Keratinocyte (primary cell): Measurements from ENCODE around the gene SLC36A3. TPM values are rescaled to one million over a fixed set of nuclear protein-coding genes. Genes with fewer than 3 reads are reported as not detected.

ENCODE experiments used
- DNase-seq: peaks from one replicate; pipeline ENCODE4 v3.0.0-alpha.2; 2011; ENCODE audit warnings: low read depth, missing footprints, low spot score
- FAIRE-seq: peaks from 2 replicates; lab custom pipeline; 2011; peaks lifted over from hg19 to GRCh38; lab: Jason Lieb, UNC
- H2AFZ ChIP-seq: 2 replicates; pipeline ENCODE4 v1.6.0; 2012; ENCODE audit warnings: low read length, control low read depth, inconsistent platforms; ENCODE audit not compliant: control insufficient read depth
- H3K27ac ChIP-seq: 2 replicates; pipeline ENCODE4 v1.5.1; 2011; ENCODE audit warnings: low read length; ENCODE audit not compliant: control insufficient read depth, insufficient read depth
- H3K27me3 ChIP-seq: 3 replicates; pipeline ENCODE4 v1.6.0; 2011; ENCODE audit warnings: low read length; ENCODE audit not compliant: control insufficient read depth, insufficient read depth; ENCODE audit errors: extremely low read depth
- H3K36me3 ChIP-seq, 2 experiments: 2 replicates in 1 of 2; 3 replicates in 1 of 2; pipeline ENCODE4 v1.5.1; 2011; ENCODE audit warnings: low read length in 2 of 2, mild to moderate bottlenecking in 1 of 2; ENCODE audit not compliant: control insufficient read depth in 2 of 2, insufficient read depth in 2 of 2; ENCODE audit errors: extremely low read depth in 1 of 2
- H3K4me1 ChIP-seq: 3 replicates; pipeline ENCODE4 v1.5.1; 2011; ENCODE audit warnings: low read length; ENCODE audit not compliant: control insufficient read depth, insufficient read depth; ENCODE audit errors: extremely low read depth
- H3K4me2 ChIP-seq: 3 replicates; pipeline ENCODE4 v1.6.0; 2011; ENCODE audit warnings: low read depth, low read length; ENCODE audit not compliant: control insufficient read depth, insufficient read depth; ENCODE audit errors: extremely low read depth
- H3K4me3 ChIP-seq, 3 experiments: fragments of 200-600 bp in 1 of 3; sonication (generic) in 1 of 3; 2 replicates in 2 of 3; 3 replicates in 1 of 3; pipeline ENCODE4 v1.5.1; 2011 to 2016; ENCODE audit warnings: low read length in 3 of 3, mild to moderate bottlenecking in 3 of 3, control low read depth in 2 of 3, inconsistent platforms in 1 of 3, low read depth in 1 of 3, mixed read lengths in 1 of 3, mixed run types in 1 of 3, moderate library complexity in 1 of 3; ENCODE audit not compliant: control insufficient read depth in 2 of 3, insufficient read depth in 2 of 3; ENCODE audit errors: extremely low read depth in 1 of 3
- H3K79me2 ChIP-seq: 2 replicates; pipeline ENCODE4 v1.6.0; 2012; ENCODE audit warnings: low read length; ENCODE audit not compliant: control insufficient read depth, insufficient read depth
- H3K9ac ChIP-seq: 3 replicates; pipeline ENCODE4 v1.6.0; 2011; ENCODE audit warnings: low read length; ENCODE audit not compliant: control insufficient read depth, insufficient read depth; ENCODE audit errors: extremely low read depth
- H3K9me1 ChIP-seq: 3 replicates; pipeline ENCODE4 v1.6.0; 2011; ENCODE audit warnings: low read length; ENCODE audit not compliant: control insufficient read depth, insufficient read depth; ENCODE audit errors: extremely low read depth
- H3K9me3 ChIP-seq: 2 replicates; pipeline ENCODE4 v1.5.1; 2012; ENCODE audit warnings: low read depth, low read length; ENCODE audit not compliant: control insufficient read depth
- H4K20me1 ChIP-seq: 3 replicates; pipeline ENCODE4 v1.6.0; 2011; ENCODE audit warnings: low read length; ENCODE audit not compliant: control insufficient read depth, insufficient read depth; ENCODE audit errors: extremely low read depth
- CTCF ChIP-seq, 3 experiments: IDR thresholded peaks in 1 of 3; conservative IDR thresholded peaks in 1 of 3; optimal IDR thresholded peaks in 1 of 3; 2 replicates in 2 of 3; 3 replicates in 1 of 3; pipeline versions ENCODE3 to v1.5.1; 2011; ENCODE audit warnings: low read length in 3 of 3, mild to moderate bottlenecking in 3 of 3, moderate library complexity in 2 of 3, control low read depth in 1 of 3, inconsistent platforms in 1 of 3; ENCODE audit not compliant: insufficient read depth in 2 of 3; ENCODE audit errors: extremely low read depth in 1 of 3
- EZH2 ChIP-seq: IDR thresholded peaks from one replicate; pipeline ENCODE4 v1.6.1; 2012; ENCODE audit warnings: inconsistent platforms, mild to moderate bottlenecking, low read length, moderate library complexity
- dilution Hi-C: fragments of 300-500 bp; cut with MboI; formaldehyde crosslinking; loops from one replicate; pipeline ENCODE4 v1.7.0; 2020; ENCODE audit warnings: low sequenced_read_pairs; ENCODE audit not compliant: extremely low pct_ligation_motif_present
- polyA plus RNA-seq, 5 experiments: library from polyadenylated mRNA; depleted of rRNA in 3 of 5; stranded (reverse) in 3 of 5; stranded (forward) in 1 of 5; unstranded in 1 of 5; fragments of >200 nt; gene quantifications; 1 replicate in 1 of 5; 2 replicates in 3 of 5; 3 replicates in 1 of 5; pipeline versions ENCODE4 v1.2.1 to v1.2.3, GENCODE V29; 2011 to 2012; ENCODE audit warnings: missing spikeins in 2 of 5, low read depth in 1 of 5, low replicate concordance in 1 of 5

SLC36A3 gene
- polyA plus RNA-seq, 1 donor (not counting 4 experiments of a cell fraction or from before 2014, with no cell fraction given): not detected

GRCh38 chr5:151231359-151231758, 72.2 kb downstream of the SLC36A3 start:
- Histone ChIP-seq H3K9me3 (no peaks in the 10 kb centered on the region), H3K4me2 (no peak overlapping the region), H3K9ac (no peak overlapping the region), H3K79me2 (no peaks in the 10 kb centered on the region), H3K4me3 (no peak overlapping the region), H4K20me1 (no peaks in the 10 kb centered on the region), H3K27ac (no peak overlapping the region), H3K36me3 (no peaks in the 10 kb centered on the region), H3K4me1 (no peaks in the 10 kb centered on the region), H3K27me3 (no peaks in the 10 kb centered on the region), H3K9me1 (no peaks in the 10 kb centered on the region), H2AFZ (no peak overlapping the region)
- TF ChIP-seq CTCF (optimal IDR thresholded peaks at IDR 0.05 in 1 of 3, IDR thresholded peaks at IDR 0.05 in 1 of 3, conservative IDR thresholded peaks at IDR 0.05 in 1 of 3; ENCODE audit: extremely low read depth in 1 of 3, insufficient read depth in 2 of 3, low read length in 3 of 3) (no peak), EZH2 (no peak)
- FAIRE-seq (no peak), DNase-seq (no peak)
- dilution Hi-C loops: no loop called here

- TF ChIP-seq CTCF (optimal IDR thresholded peaks at IDR 0.05 in 1 of 3, IDR thresholded peaks at IDR 0.05 in 1 of 3, conservative IDR thresholded peaks at IDR 0.05 in 1 of 3; ENCODE audit: extremely low read depth in 1 of 3, insufficient read depth in 2 of 3, low read length in 3 of 3) (no peak), EZH2 (no peak)
- Histone ChIP-seq H2AFZ (peak overlapping the region; percentile 50), H3K27me3 (no peaks in the 10 kb centered on the region), H3K79me2 (no peaks in the 10 kb centered on the region), H4K20me1 (no peaks in the 10 kb centered on the region), H3K4me1 (no peaks in the 10 kb centered on the region), H3K9me1 (no peaks in the 10 kb centered on the region), H3K9me3 (no peaks in the 10 kb centered on the region), H3K4me2 (no peak overlapping the region), H3K27ac (no peak overlapping the region), H3K9ac (no peak overlapping the region), H3K4me3 (no peak overlapping the region), H3K36me3 (no peaks in the 10 kb centered on the region)
- dilution Hi-C loops: no loop called here
- DNase-seq: no peak
- FAIRE-seq: no peak
These were observed 73.4 kb downstream of the SLC36A3 start for GRCh38 chr5:151230048-151230680.
